ENCODE data around the gene BNC1. TPM values are rescaled to one million over a fixed set of nuclear protein-coding genes. Genes with fewer than 3 reads are reported as not detected.

The BNC1 gene
- total and polyA plus RNA-seq, 10 of the 15 experiments (the other 5 are each of a cell fraction or from before 2014, with no cell fraction given) = 0.01 TPM; not detected in 9

GRCh38 chr15:83276661-83277060, 7.8 kb downstream of the BNC1 start (continued):
- TF ChIP-seq, protein P1, sequence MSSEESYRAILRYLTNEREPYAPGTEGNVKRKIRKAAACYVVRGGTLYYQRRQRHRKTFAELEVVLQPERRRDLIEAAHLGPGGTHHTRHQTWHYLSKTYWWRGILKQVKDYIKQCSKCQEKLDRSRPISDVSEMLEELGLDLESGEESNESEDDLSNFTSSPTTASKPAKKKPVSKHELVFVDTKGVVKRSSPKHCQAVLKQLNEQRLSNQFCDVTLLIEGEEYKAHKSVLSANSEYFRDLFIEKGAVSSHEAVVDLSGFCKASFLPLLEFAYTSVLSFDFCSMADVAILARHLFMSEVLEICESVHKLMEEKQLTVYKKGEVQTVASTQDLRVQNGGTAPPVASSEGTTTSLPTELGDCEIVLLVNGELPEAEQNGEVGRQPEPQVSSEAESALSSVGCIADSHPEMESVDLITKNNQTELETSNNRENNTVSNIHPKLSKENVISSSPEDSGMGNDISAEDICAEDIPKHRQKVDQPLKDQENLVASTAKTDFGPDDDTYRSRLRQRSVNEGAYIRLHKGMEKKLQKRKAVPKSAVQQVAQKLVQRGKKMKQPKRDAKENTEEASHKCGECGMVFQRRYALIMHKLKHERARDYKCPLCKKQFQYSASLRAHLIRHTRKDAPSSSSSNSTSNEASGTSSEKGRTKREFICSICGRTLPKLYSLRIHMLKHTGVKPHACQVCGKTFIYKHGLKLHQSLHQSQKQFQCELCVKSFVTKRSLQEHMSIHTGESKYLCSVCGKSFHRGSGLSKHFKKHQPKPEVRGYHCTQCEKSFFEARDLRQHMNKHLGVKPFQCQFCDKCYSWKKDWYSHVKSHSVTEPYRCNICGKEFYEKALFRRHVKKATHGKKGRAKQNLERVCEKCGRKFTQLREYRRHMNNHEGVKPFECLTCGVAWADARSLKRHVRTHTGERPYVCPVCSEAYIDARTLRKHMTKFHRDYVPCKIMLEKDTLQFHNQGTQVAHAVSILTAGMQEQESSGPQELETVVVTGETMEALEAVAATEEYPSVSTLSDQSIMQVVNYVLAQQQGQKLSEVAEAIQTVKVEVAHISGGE (CRISPR knock-in tag; IDR thresholded peaks at IDR 0.05) = no peak
- TF ChIP-seq, protein P2, sequence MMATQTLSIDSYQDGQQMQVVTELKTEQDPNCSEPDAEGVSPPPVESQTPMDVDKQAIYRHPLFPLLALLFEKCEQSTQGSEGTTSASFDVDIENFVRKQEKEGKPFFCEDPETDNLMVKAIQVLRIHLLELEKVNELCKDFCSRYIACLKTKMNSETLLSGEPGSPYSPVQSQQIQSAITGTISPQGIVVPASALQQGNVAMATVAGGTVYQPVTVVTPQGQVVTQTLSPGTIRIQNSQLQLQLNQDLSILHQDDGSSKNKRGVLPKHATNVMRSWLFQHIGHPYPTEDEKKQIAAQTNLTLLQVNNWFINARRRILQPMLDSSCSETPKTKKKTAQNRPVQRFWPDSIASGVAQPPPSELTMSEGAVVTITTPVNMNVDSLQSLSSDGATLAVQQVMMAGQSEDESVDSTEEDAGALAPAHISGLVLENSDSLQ (IDR thresholded peaks at IDR 0.05) = no peak
- TF ChIP-seq RELB (IDR thresholded peaks at IDR 0.05; ENCODE audit: low read depth) = no peak
- no peak for TF ChIP-seq BCLAF1 (IDR thresholded peaks at IDR 0.05)
- no peak for TF ChIP-seq E2F4 (IDR thresholded peaks at IDR 0.05; ENCODE audit: low read depth, low read length)
- TF ChIP-seq STAT3 (IDR thresholded peaks at IDR 0.05; ENCODE audit: low read depth, low read length) = no peak

Data from GM12878 (cell line).